Measurements from ENCODE around the gene ISL2. TPM values are rescaled to one million over a fixed set of nuclear protein-coding genes. Genes with fewer than 3 reads are reported as not detected.

Gene ISL2
- total and polyA plus RNA-seq, 9 of the 15 experiments (the other 6 are each of a cell fraction or from before 2014, with no cell fraction given), result 0.15 to 23.7 (median 4.0) TPM

- TF ChIP-seq ZNF318 (IDR thresholded peaks at IDR 0.05; ENCODE audit: borderline replicate concordance in 1 of 2, low read depth in 1 of 2) (no peak), SMARCB1 (IDR thresholded peaks at IDR 0.05; ENCODE audit: insufficient read length, low read depth) (no peak), ZBTB33 (CRISPR knock-in tag; IDR thresholded peaks at IDR 0.05) (0 out of 2 replicates have a peak, but pooled peaks have one; percentile 29), NFYB (IDR thresholded peaks at IDR 0.05; ENCODE audit: extremely low read depth, insufficient read length) (peak; percentile 53), PKNOX1 (IDR thresholded peaks at IDR 0.05) (0 out of 2 replicates have a peak, but pooled peaks have one; percentile 23), ZNF12 (CRISPR knock-in tag; IDR thresholded peaks at IDR 0.05) (peak; percentile 54; the same call in 1 of the 2 replicates), FOXK2 (conservative IDR thresholded peaks at IDR 0.05 in 1 of 2, IDR thresholded peaks at IDR 0.05 in 1 of 2; ENCODE audit: low read depth in 2 of 2) (no peak), NCOA4 (IDR thresholded peaks at IDR 0.05; ENCODE audit: partially characterized antibody) (no peak), CGGBP1 (CRISPR knock-in tag; IDR thresholded peaks at IDR 0.05) (peak; percentile 57; the same call in 1 of the 2 replicates), DNMT1 (IDR thresholded peaks at IDR 0.05) (no peak), GABPB1 (CRISPR knock-in tag; IDR thresholded peaks at IDR 0.05) (peak; percentile 78), RBM34 (IDR thresholded peaks at IDR 0.05; ENCODE audit: borderline replicate concordance, insufficient read depth, low read length) (no peak), CBX3 (IDR thresholded peaks at IDR 0.05; ENCODE audit: borderline replicate concordance in 1 of 2, low read length in 2 of 2) (peak in 1 of 2 experiments; percentile 34; a peak in 1 of 3 replicates), THRAP3 (IDR thresholded peaks at IDR 0.05; ENCODE audit: borderline replicate concordance) (no peak), SMAD2 (IDR thresholded peaks at IDR 0.05; ENCODE audit: low read depth, low read length) (no peak)
Observed at GRCh38 chr15:76311100-76311953, 25.2 kb upstream of the ISL2 start, which contains the start of gene ETFA (continued).
